ENCODE data around the gene GTPBP2.

The GTPBP2 gene

GRCh38 chr6:43578748-43579147 is 50.3 kb downstream of the GTPBP2 start:
- DNase-seq (ENCODE audit: low read depth, low spot score), result no peak

GRCh38 chr6:43575772-43576551 is 53.1 kb downstream of the GTPBP2 start, which contains the start of the genes POLH and XPO5:
POLH (plus strand) TSS chr6:43576185; CDS start chr6:43582320, 6,135 bp downstream.
XPO5 (minus strand) TSS chr6:43576038; CDS start chr6:43575864, 174 bp downstream.
- peak; percentile 65 for DNase-seq (ENCODE audit: low read depth, low spot score)

GRCh38 chr6:43575105-43575771 is 53.8 kb downstream of the GTPBP2 start:
- no peak for DNase-seq (ENCODE audit: low read depth, low spot score)

GRCh38 chr6:43572015-43572414 is 57.0 kb downstream of the GTPBP2 start:
- DNase-seq (ENCODE audit: low read depth, low spot score), result no peak

- no peak for DNase-seq (ENCODE audit: low read depth, low spot score)
Observed at GRCh38 chr6:43570876-43571441, 58.1 kb downstream of the GTPBP2 start.

Data from brain pericyte (primary cell).